Measurements from ENCODE around the gene ZC3H10. TPM values are rescaled to one million over a fixed set of nuclear protein-coding genes. Genes with fewer than 3 reads are reported as not detected.

ZC3H10 gene
- total and polyA plus RNA-seq, 10 donors = 1.5 to 13.6 (median 8.9) TPM

DNA sequence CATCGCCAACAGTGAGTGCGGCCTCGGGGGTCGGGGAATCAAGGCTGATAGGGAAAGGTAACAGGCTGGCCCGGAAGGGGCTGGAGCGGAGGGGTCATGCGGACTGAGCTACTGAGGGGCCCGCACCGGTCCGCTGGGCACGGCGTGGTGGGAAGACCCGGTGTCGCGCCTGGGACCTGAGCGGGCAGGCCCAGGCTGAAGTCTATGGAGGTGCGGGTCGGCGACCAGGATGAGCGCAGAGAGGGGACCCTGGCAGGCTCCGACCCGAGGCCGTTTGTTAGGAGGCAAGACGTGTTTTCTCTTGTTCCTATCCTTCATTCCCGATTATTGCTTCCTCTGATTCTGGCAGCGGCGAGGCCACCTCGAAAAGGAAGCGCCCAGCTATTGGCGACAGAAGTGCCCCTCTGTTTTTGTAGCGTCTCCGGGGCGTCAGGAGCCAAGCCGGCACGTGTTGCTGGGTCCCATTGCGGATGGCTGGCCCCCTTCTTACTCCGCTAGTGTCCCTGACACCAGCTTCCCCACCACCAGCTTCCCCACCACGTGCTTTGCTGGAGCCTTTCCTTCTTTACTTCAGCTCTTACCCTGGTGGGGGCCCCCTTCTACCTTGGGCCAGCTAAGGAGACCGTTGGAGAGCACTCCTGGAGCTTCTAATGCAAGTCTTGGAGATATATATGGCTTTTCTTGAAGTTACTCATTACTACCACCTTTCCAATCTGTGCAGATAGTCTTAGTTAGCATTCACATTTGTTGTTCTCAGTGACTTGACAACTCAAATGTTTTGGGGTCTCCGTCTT lies 13.1 kb upstream of the ZC3H10 start:
- peak; percentile 82 for DNase-seq
- peak overlapping the region; percentile 80 to 93 (median 88) for H3K4me3 ChIP-seq
- 1 to 2% (median 1%) methylated on average over 39 to 40 of the region's 40 CpGs for WGBS, 5 donors
- intact Hi-C loops (cut with DNase I; ENCODE audit: low total_unique reads) = loop anchor here (2.0 kb wide), 1 partner anchor 58 kb away; no protein-coding TSS in a partner anchor
- H3K9me3 ChIP-seq = no peaks in the 10 kb centered on the region
- peaks cover 19 to 49% (median 38%) of the 10 kb centered on the region in 6 donors for H3K4me1 ChIP-seq
- no peaks in the 10 kb centered on the region for H3K27me3 ChIP-seq (replicated peaks in 1 of 7)
- H3K27ac ChIP-seq = peak overlapping the region; percentile 83 to 94 (median 88)
- TF ChIP-seq POLR2AphosphoS5 (IDR thresholded peaks at IDR 0.05) = no peak
- TF ChIP-seq POLR2A (IDR thresholded peaks at IDR 0.05) = no peak
- TF ChIP-seq CTCF (IDR thresholded peaks at IDR 0.05 in 8 of 11, conservative IDR thresholded peaks at IDR 0.05 in 3 of 11) = no peak
- H3K36me3 ChIP-seq = peaks cover 0 to 39% (median 35%) of the 10 kb centered on the region in 6 donors

GRCh38 chr12:56105609-56105902 lies 12.5 kb upstream of the ZC3H10 start:
- Histone ChIP-seq H3K27ac (peak overlapping the region in 5 of 8 donors; percentile 87 to 94 (median 89)), H3K9me3 (no peaks in the 10 kb centered on the region), H3K4me1 (peaks cover 19 to 49% (median 38%) of the 10 kb centered on the region in 6 donors), H3K36me3 (peaks cover 3 to 45% (median 41%) of the 10 kb centered on the region in 6 donors), H3K27me3 (replicated peaks in 1 of 7) (no peaks in the 10 kb centered on the region), H3K4me3 (peak overlapping the region; percentile 80 to 93 (median 88))
- intact Hi-C loops (cut with DNase I; ENCODE audit: low total_unique reads) = loop anchor here (2.0 kb wide), 1 partner anchor 59 kb away; no protein-coding TSS in a partner anchor
- no peak for DNase-seq
- TF ChIP-seq POLR2AphosphoS5 (IDR thresholded peaks at IDR 0.05) = no peak
- no peak for TF ChIP-seq POLR2A (IDR thresholded peaks at IDR 0.05)
- TF ChIP-seq CTCF (IDR thresholded peaks at IDR 0.05 in 8 of 11, conservative IDR thresholded peaks at IDR 0.05 in 3 of 11) = no peak
- 21 to 33% (median 28%) methylated on average over 2 of the region's 2 CpGs for WGBS, 5 donors

- intact Hi-C loops (cut with DNase I; ENCODE audit: low total_unique reads) = no loop called here
Observed at GRCh38 chr12:56107242-56107641, 10.8 kb upstream of the ZC3H10 start.

GRCh38 chr12:56110571-56110970 lies 7.5 kb upstream of the ZC3H10 start:
- peaks cover 9 to 24% (median 20%) of the 10 kb centered on the region in 6 donors for H3K4me1 ChIP-seq
- DNase-seq = no peak
- H3K27ac ChIP-seq = no peak overlapping the region
- no peaks in the 10 kb centered on the region for H3K27me3 ChIP-seq (replicated peaks in 1 of 7)
- WGBS, 5 donors = 83 to 93% (median 89%) methylated on average over 5 of the region's 5 CpGs
- no peak overlapping the region for H3K4me3 ChIP-seq
- no peaks in the 10 kb centered on the region for H3K9me3 ChIP-seq
- peaks cover 5 to 83% (median 73%) of the 10 kb centered on the region in 6 donors for H3K36me3 ChIP-seq
- intact Hi-C loops (cut with DNase I; ENCODE audit: low total_unique reads) = no loop called here
- no peak for TF ChIP-seq POLR2AphosphoS5 (IDR thresholded peaks at IDR 0.05)
- no peak for TF ChIP-seq CTCF (IDR thresholded peaks at IDR 0.05 in 8 of 11, conservative IDR thresholded peaks at IDR 0.05 in 3 of 11)
- TF ChIP-seq POLR2A (IDR thresholded peaks at IDR 0.05) = no peak

More at GRCh38 chr12:56107242-56107641, 10.8 kb upstream of the ZC3H10 start:
- no peak for DNase-seq
- Histone ChIP-seq H3K4me1 (peaks cover 19 to 43% (median 38%) of the 10 kb centered on the region in 6 donors), H3K27ac (no peak overlapping the region), H3K4me3 (no peak overlapping the region), H3K9me3 (no peaks in the 10 kb centered on the region), H3K36me3 (peaks cover 5 to 62% (median 58%) of the 10 kb centered on the region in 6 donors), H3K27me3 (replicated peaks in 1 of 7) (no peaks in the 10 kb centered on the region)
- TF ChIP-seq POLR2AphosphoS5 (IDR thresholded peaks at IDR 0.05) = no peak
- WGBS, 5 donors = 88 to 93% (median 91%) methylated on average over 3 of the region's 3 CpGs
